MCF 10A (cell line): ENCODE measurements around the gene CCT3. TPM values are rescaled to one million over a fixed set of nuclear protein-coding genes. Genes with fewer than 3 reads are reported as not detected.

Source experiments
- BruUV-seq: library from RNA; stranded (reverse); fragments of 400-500 nt; replicated peaks from 2 replicates; lab custom pipeline; 2021; lab: Mats Ljungman, UMichigan
- CTCF ChIA-PET: fragments of 300-600 bp; sonication (Branson Sonifier 250); formaldehyde crosslinking; extraction: SDS; loops from one replicate; lab custom pipeline; 2021; ENCODE audit warnings: antibody characterized with exemption, inconsistent platforms; lab: Yijun Ruan, JAX
- POLR2A ChIA-PET: fragments of 300-600, 350-650 bp; sonication (Branson Sonifier 250); formaldehyde crosslinking; extraction: SDS; loops from one replicate; lab custom pipeline; 2020; ENCODE audit warnings: antibody characterized with exemption, inconsistent platforms; lab: Yijun Ruan, JAX
- DNase-seq: peaks from one replicate; pipeline ENCODE4 v3.0.0-alpha.2; 2018; ENCODE audit not compliant: unreplicated experiment
- H3K27ac Mint-ChIP-seq: one replicate; pipeline ENCODE4 v1.8.0; 2022; ENCODE audit warnings: mild to moderate bottlenecking, low read depth, mixed read lengths; ENCODE audit not compliant: unreplicated experiment
- H3K27me3 Mint-ChIP-seq: one replicate; pipeline ENCODE4 v1.8.0; 2022; ENCODE audit warnings: mixed read lengths; ENCODE audit not compliant: insufficient read depth, unreplicated experiment
- H3K36me3 Mint-ChIP-seq: one replicate; pipeline ENCODE4 v1.8.0; 2022; ENCODE audit warnings: mild to moderate bottlenecking, moderate library complexity, mixed read lengths; ENCODE audit not compliant: insufficient read depth, unreplicated experiment
- H3K4me1 Mint-ChIP-seq: one replicate; pipeline ENCODE4 v1.8.0; 2022; ENCODE audit warnings: mixed read lengths; ENCODE audit not compliant: insufficient read depth, unreplicated experiment
- H3K4me3 Mint-ChIP-seq: one replicate; pipeline ENCODE4 v1.8.0; 2022; ENCODE audit warnings: mild to moderate bottlenecking, moderate library complexity, mixed read lengths; ENCODE audit not compliant: unreplicated experiment
- H3K9me3 Mint-ChIP-seq: one replicate; pipeline ENCODE4 v1.8.0; 2022; ENCODE audit warnings: mixed read lengths; ENCODE audit not compliant: unreplicated experiment
- intact Hi-C: fragments of 100-400 bp; cut with micrococcal nuclease; formaldehyde crosslinking; loops from 2 replicates; pipeline ENCODE4 v1.14.1; 2022
- total RNA-seq: library from RNA; stranded (reverse); gene quantifications from 2 replicates; pipeline ENCODE4 v1.2.3, GENCODE V29; 2022
- TF ChIP-seq, protein P1 (sequence below): fragments of 200-600 bp; IDR thresholded peaks from one replicate; pipeline ENCODE4 v1.8.0; 2022; ENCODE audit warnings: antibody characterized with exemption, mild to moderate bottlenecking; ENCODE audit not compliant: unreplicated experiment

The CCT3 gene
- total RNA-seq, 1 experiment from 2014 or later, result 574 TPM

DNA sequence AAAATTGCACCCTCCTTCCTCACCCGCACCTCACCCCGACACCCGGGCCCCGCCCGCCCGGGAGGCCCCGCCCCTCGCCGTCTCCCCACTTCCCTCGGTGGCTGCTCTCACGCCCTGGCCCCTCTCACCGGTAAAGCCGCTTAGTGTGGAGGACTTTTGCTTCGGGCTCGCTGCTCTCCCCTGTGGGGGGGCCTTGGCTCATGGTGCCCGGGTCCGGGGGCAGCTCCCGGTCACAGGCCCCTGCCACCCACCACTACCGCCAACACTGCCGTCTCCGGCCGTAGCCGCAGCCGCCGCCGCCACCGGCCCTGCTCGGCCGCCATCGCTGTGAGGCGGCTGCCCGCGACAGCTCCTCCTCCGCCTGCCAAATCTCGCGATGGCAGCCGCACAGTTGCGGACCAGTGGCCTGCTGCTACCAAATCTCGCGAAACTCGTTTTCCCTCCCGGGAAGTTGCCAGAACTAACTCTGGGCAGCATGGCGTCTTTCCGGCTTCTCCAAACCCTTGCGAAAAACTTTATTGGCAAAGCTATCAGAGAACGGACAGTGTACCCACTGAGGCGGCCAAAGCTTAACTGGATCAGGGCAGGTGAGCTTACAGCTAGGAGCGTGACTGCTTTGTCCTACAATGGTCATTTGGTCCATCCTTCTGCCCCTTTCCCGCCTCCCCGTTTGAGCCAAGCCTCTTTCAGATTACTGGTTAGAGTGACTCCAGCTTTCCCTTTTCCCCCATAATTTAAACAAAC, 55.4 kb downstream of the CCT3 start, which contains the start of gene SMG5:
SMG5 (minus strand) TSS at position 347 of the 744 bp plus-strand sequence; CDS start at position 202, 145 bp downstream.
- CTCF ChIA-PET, result interaction anchor here (0.6 to 6.5 kb wide), 17 partner anchors 9 to 379 kb away, joined by 3 to 72 read pairs (median 4); partner anchors contain the start of genes GLMP and SLC25A44

DNA sequence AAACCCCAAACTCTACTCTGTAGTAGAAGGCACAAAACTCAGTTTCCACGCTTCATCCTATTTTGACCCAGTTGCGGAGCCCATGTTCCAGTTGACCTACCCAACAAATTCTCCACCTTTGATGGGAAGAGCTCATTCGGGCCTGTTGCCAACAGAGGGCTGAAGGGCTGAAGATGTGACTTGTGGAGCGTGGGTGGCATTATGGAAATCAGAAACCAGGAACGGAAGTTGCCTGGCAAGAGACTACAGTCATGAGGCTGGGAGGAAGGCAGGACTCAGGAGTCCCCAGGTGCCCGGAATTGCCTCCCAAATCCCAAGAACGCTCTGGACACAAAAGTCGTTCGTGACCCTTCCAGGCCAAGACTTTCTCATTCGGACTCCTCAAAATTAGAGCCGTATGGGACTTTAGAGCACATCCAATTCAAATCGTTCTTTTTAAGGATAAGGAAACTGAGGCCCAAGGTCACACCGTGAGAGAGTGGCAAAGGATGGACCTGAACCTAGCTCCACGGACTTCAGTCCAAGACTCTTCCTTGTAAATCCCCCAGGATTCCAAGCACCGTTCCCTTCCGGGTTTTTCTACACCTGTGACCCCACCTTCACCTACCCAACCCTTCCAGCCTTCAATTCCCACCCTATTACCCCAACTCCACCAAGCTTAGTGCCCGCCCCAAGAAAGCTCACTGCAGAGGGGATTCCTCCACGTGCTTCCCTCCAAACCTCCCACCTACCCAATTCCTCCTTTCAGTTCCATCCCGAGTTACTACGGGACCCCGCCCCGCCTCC, 56.2 kb downstream of the CCT3 start:
- no peaks in the 10 kb centered on the region for H3K27me3 Mint-ChIP-seq
- no peaks in the 10 kb centered on the region for H3K9me3 Mint-ChIP-seq
- intact Hi-C loops, result loop anchor here (1.0 to 5.0 kb wide), 2 partner anchors 19 to 35 kb away; no protein-coding TSS in a partner anchor
- TF ChIP-seq, protein P1, sequence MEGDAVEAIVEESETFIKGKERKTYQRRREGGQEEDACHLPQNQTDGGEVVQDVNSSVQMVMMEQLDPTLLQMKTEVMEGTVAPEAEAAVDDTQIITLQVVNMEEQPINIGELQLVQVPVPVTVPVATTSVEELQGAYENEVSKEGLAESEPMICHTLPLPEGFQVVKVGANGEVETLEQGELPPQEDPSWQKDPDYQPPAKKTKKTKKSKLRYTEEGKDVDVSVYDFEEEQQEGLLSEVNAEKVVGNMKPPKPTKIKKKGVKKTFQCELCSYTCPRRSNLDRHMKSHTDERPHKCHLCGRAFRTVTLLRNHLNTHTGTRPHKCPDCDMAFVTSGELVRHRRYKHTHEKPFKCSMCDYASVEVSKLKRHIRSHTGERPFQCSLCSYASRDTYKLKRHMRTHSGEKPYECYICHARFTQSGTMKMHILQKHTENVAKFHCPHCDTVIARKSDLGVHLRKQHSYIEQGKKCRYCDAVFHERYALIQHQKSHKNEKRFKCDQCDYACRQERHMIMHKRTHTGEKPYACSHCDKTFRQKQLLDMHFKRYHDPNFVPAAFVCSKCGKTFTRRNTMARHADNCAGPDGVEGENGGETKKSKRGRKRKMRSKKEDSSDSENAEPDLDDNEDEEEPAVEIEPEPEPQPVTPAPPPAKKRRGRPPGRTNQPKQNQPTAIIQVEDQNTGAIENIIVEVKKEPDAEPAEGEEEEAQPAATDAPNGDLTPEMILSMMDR, result no peak
- POLR2A ChIA-PET, result interaction anchor here (0.6 to 10.4 kb wide), 56 partner anchors 8 to 1655 kb away, joined by 3 to 210 read pairs (median 5); partner anchors contain the start of genes BGLAP, CCT3, GLMP and HDGF
- peaks cover 33% of the 10 kb centered on the region for H3K36me3 Mint-ChIP-seq
- DNase-seq, result peak; percentile 77
- peaks cover 45% of the 10 kb centered on the region for H3K4me1 Mint-ChIP-seq
- CTCF ChIA-PET, result interaction anchor here (0.5 to 6.5 kb wide), 16 partner anchors 9 to 684 kb away, joined by 3 to 72 read pairs (median 5); partner anchors contain the start of gene SLC25A44
- peak overlapping the region; percentile 93 for H3K27ac Mint-ChIP-seq
- H3K4me3 Mint-ChIP-seq, result peak overlapping the region; percentile 92
- BruUV-seq, result TSS peak; percentile 31

More for the DNA sequence above, 55.4 kb downstream of the CCT3 start, which contains the start of gene SMG5:
- H3K27ac Mint-ChIP-seq, result peak within 1 kb of the TSS; percentile 93
- BruUV-seq, result no TSS peak
- no peaks in the 10 kb centered on the region for H3K9me3 Mint-ChIP-seq
- POLR2A ChIA-PET, result interaction anchor here (0.6 to 10.4 kb wide), 61 partner anchors 8 to 1656 kb away, joined by 3 to 210 read pairs (median 4); partner anchors contain the start of genes CCT3, GLMP, HDGF and KHDC4
- TF ChIP-seq, protein P1, result no peak
- intact Hi-C loops, result loop anchor here (5.0 kb wide), 1 partner anchor 35 kb away; no protein-coding TSS in a partner anchor
- H3K27me3 Mint-ChIP-seq, result no peaks in the 10 kb centered on the region
- peak within 1 kb of the TSS; percentile 92 for H3K4me3 Mint-ChIP-seq
- DNase-seq, result peak; percentile 100
- H3K4me1 Mint-ChIP-seq, result peaks cover 38% of the 10 kb centered on the region
- peaks cover 27% of the 10 kb centered on the region for H3K36me3 Mint-ChIP-seq

DNA sequence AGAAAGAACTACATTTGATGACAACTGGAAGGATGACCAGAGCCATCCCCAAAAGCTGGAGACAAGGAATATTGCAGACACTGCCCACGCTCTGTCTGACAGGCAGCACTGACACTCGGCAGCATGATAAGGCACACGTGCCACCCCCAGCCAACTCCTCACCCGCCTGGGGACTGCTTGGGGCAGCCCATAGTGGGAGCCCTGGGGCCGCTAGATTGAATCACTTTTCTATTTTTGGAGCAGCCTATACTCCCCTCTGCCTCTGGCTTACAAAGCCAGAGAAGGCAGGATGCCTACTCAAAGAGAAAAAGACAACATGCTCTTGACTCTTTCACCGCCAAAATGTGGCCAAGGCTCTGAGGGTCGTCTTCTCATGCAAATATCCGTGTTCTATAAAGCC, 56.8 kb downstream of the CCT3 start:
- H3K36me3 Mint-ChIP-seq, result peaks cover 35% of the 10 kb centered on the region
- ChIA-PET CTCF (interaction anchor here (0.5 to 6.5 kb wide), 13 partner anchors 8 to 684 kb away, joined by 3 to 72 read pairs (median 8); no protein-coding TSS in a partner anchor), POLR2A (interaction anchor here (0.7 to 10.4 kb wide), 17 partner anchors 11 to 348 kb away, joined by 3 to 210 read pairs (median 17); partner anchors contain the start of genes BGLAP, CCT3, GLMP and KHDC4)
- H3K9me3 Mint-ChIP-seq, result no peaks in the 10 kb centered on the region
- peaks cover 51% of the 10 kb centered on the region for H3K4me1 Mint-ChIP-seq
- H3K4me3 Mint-ChIP-seq, result peak overlapping the region; percentile 92
- peak overlapping the region; percentile 93 for H3K27ac Mint-ChIP-seq
- no TSS peak for BruUV-seq
- no peaks in the 10 kb centered on the region for H3K27me3 Mint-ChIP-seq
- intact Hi-C loops, result loop anchor here (1.0 to 5.0 kb wide), 2 partner anchors 18 to 36 kb away; no protein-coding TSS in a partner anchor
- peak; percentile 49 for DNase-seq
- TF ChIP-seq, protein P1, result no peak
